Astrocyte (in vitro differentiated cells and primary cell): ENCODE measurements around the gene ERLIN1. TPM values are rescaled to one million over a fixed set of nuclear protein-coding genes. Genes with fewer than 3 reads are reported as not detected.

Experiments used
- DNase-seq: peaks from one replicate; pipeline ENCODE4 v3.0.0-alpha.2; 2010; ENCODE audit warnings: low read depth
- FAIRE-seq: peaks from 2 replicates; lab custom pipeline; 2011; peaks lifted over from hg19 to GRCh38; lab: Jason Lieb, UNC
- H2AFZ ChIP-seq: 2 replicates; pipeline ENCODE4 v1.6.0; 2012; ENCODE audit warnings: low read depth, low read length, inconsistent platforms
- H3K27ac ChIP-seq: 2 replicates; pipeline ENCODE4 v1.5.1; 2011; ENCODE audit warnings: low read depth, low read length, inconsistent platforms
- H3K27me3 ChIP-seq: 2 replicates; pipeline ENCODE4 v1.6.0; 2011; ENCODE audit warnings: low read length, inconsistent platforms; ENCODE audit not compliant: insufficient read depth
- H3K36me3 ChIP-seq: 2 replicates; pipeline ENCODE4 v1.5.1; 2011; ENCODE audit warnings: low read length, inconsistent platforms; ENCODE audit not compliant: insufficient read depth
- H3K4me1 ChIP-seq: 2 replicates; pipeline ENCODE4 v1.5.1; 2011; ENCODE audit warnings: low read length, inconsistent platforms; ENCODE audit not compliant: insufficient read depth
- H3K4me2 ChIP-seq: 2 replicates; pipeline ENCODE4 v1.6.0; 2012; ENCODE audit warnings: low read length, inconsistent platforms
- H3K4me3 ChIP-seq: 2 replicates; pipeline ENCODE4 v1.5.1; 2011; ENCODE audit warnings: low read depth, mild to moderate bottlenecking, low read length, inconsistent platforms; ENCODE audit not compliant: insufficient read depth
- H3K79me2 ChIP-seq: 2 replicates; pipeline ENCODE4 v1.6.0; 2012; ENCODE audit warnings: mild to moderate bottlenecking, low read length, inconsistent platforms; ENCODE audit not compliant: insufficient read depth
- H3K9ac ChIP-seq: 2 replicates; pipeline ENCODE4 v1.6.0; 2012; ENCODE audit warnings: mild to moderate bottlenecking, low read length, inconsistent platforms
- H3K9me3 ChIP-seq: 2 replicates; pipeline ENCODE4 v1.5.1; 2012; ENCODE audit warnings: low read depth, mild to moderate bottlenecking, low read length, inconsistent platforms; ENCODE audit not compliant: insufficient read depth
- H4K20me1 ChIP-seq: 2 replicates; pipeline ENCODE4 v1.6.0; 2012; ENCODE audit warnings: low read length, inconsistent platforms; ENCODE audit not compliant: insufficient read depth
- H3K27ac Mint-ChIP-seq: one replicate; pipeline ENCODE4 v1.8.0; 2021; ENCODE audit warnings: mild to moderate bottlenecking, mixed read lengths; ENCODE audit not compliant: unreplicated experiment
- H3K27me3 Mint-ChIP-seq: one replicate; pipeline ENCODE4 v1.8.0; 2021; ENCODE audit warnings: low read depth, mixed read lengths; ENCODE audit not compliant: unreplicated experiment
- H3K36me3 Mint-ChIP-seq: one replicate; pipeline ENCODE4 v1.8.0; 2021; ENCODE audit warnings: low read depth, mixed read lengths; ENCODE audit not compliant: unreplicated experiment
- H3K4me1 Mint-ChIP-seq: one replicate; pipeline ENCODE4 v1.8.0; 2021; ENCODE audit warnings: low read depth, mixed read lengths; ENCODE audit not compliant: unreplicated experiment
- H3K4me3 Mint-ChIP-seq: one replicate; pipeline ENCODE4 v1.8.0; 2021; ENCODE audit warnings: mild to moderate bottlenecking, moderate library complexity, mixed read lengths; ENCODE audit not compliant: unreplicated experiment
- H3K9me3 Mint-ChIP-seq: one replicate; pipeline ENCODE4 v1.8.0; 2021; ENCODE audit warnings: mild to moderate bottlenecking, mixed read lengths; ENCODE audit not compliant: unreplicated experiment
- EZH2 ChIP-seq: IDR thresholded peaks from 2 replicates; pipeline ENCODE4 v1.6.1; 2012; ENCODE audit warnings: mild to moderate bottlenecking, low read length, inconsistent platforms; ENCODE audit not compliant: insufficient read depth
- total RNA-seq: library from RNA; stranded (reverse); gene quantifications from 2 replicates; pipeline ENCODE4 v1.2.1, GENCODE V29; 2021
- TF ChIP-seq, protein P1 (sequence below): IDR thresholded peaks from 2 replicates; pipeline ENCODE4 v1.5.1; 2011; ENCODE audit warnings: low read depth, mild to moderate bottlenecking, inconsistent platforms, low read length, moderate library complexity; ENCODE audit not compliant: insufficient read depth

ERLIN1 gene
- total RNA-seq, 1 donor from 2014 or later: 22.7 TPM

DNA sequence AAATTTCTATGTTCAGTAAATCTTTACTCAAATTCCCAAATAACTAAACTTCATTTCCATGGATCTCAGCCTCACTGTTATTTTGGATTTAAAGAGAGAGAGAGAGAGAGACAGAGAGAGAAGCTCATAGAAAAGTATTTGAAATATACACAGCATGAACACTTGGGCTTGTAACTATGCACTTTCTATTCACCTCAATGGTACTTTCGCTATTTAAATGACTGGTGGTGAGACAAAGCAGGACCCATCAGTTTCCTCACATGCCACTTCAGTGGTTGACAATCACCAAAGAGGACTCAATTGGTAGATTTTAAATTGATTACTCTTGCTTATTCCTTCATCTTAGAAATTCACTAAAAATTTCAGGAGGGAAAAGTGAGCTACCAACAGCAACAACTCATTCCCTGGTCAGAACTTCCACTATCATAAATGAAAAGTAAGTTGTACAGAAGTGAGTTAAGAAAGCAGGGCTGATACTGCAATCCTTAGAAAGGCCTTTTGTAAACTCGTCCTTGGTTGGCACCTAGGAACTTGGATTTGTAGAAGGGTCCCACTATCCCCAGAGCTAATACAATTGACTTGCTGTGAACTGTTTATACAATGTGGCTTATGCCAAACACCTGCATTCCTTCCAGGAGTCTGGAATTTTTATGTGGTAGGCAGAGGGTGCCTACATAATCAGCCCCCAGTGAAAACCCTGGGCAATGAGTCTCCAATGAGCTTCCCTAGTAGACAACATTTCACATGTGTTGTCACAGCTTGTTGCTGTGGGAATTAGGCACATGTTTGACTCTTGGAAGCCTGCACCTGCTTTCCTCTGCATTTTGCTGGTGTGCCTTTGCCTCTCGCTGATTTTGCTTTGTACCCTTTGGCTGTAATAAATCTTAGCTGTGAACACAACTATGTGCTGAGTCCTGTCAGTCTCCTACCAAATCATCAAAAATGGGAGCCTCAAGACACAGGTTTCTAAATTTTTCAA, 10.8 kb downstream of the ERLIN1 start:
- Histone ChIP-seq H3K4me1 (no peaks in the 10 kb centered on the region), H3K9me3 (no peaks in the 10 kb centered on the region), H3K4me2 (no peak overlapping the region), H3K9ac (no peak overlapping the region), H3K4me3 (no peak overlapping the region), H3K79me2 (no peaks in the 10 kb centered on the region), H2AFZ (no peak overlapping the region), H4K20me1 (peaks cover 4% of the 10 kb centered on the region), H3K27me3 (no peaks in the 10 kb centered on the region), H3K36me3 (peaks cover 30% of the 10 kb centered on the region), H3K27ac (no peak overlapping the region)
- H3K27me3 Mint-ChIP-seq: no peaks in the 10 kb centered on the region
- no peak overlapping the region for H3K27ac Mint-ChIP-seq
- FAIRE-seq: no peak
- peaks cover 18% of the 10 kb centered on the region for H3K36me3 Mint-ChIP-seq
- DNase-seq: no peak
- TF ChIP-seq EZH2: no peak
- TF ChIP-seq, protein P1, sequence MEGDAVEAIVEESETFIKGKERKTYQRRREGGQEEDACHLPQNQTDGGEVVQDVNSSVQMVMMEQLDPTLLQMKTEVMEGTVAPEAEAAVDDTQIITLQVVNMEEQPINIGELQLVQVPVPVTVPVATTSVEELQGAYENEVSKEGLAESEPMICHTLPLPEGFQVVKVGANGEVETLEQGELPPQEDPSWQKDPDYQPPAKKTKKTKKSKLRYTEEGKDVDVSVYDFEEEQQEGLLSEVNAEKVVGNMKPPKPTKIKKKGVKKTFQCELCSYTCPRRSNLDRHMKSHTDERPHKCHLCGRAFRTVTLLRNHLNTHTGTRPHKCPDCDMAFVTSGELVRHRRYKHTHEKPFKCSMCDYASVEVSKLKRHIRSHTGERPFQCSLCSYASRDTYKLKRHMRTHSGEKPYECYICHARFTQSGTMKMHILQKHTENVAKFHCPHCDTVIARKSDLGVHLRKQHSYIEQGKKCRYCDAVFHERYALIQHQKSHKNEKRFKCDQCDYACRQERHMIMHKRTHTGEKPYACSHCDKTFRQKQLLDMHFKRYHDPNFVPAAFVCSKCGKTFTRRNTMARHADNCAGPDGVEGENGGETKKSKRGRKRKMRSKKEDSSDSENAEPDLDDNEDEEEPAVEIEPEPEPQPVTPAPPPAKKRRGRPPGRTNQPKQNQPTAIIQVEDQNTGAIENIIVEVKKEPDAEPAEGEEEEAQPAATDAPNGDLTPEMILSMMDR: no peak
- no peak overlapping the region for H3K4me3 Mint-ChIP-seq
- H3K9me3 Mint-ChIP-seq: no peaks in the 10 kb centered on the region
- no peaks in the 10 kb centered on the region for H3K4me1 Mint-ChIP-seq

DNA sequence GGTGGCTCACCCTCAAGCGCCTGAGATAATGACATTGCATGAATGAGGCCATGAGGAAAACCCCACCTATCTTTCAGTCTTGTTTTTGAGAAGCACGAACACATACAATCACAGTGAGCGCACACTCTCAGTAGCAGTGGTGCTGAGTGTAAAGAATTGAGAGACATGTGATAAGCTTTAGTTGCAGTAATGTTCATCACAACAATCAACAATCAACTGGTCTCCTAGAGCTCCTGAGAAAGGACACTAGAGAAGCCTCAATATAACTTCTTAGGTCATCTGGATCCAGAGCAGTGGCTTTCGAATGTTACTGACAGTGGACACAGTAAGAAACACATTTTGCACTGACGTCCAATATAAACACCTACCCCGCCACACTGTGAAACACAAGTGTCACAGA, 12.8 kb downstream of the ERLIN1 start:
- no peaks in the 10 kb centered on the region for H3K4me1 ChIP-seq
- DNase-seq: no peak
- H3K27me3 ChIP-seq: no peaks in the 10 kb centered on the region
- H3K9ac ChIP-seq: no peak overlapping the region
- H4K20me1 ChIP-seq: peaks cover 4% of the 10 kb centered on the region
- peaks cover 17% of the 10 kb centered on the region for H3K36me3 Mint-ChIP-seq
- H3K36me3 ChIP-seq: peaks cover 26% of the 10 kb centered on the region
- no peaks in the 10 kb centered on the region for H3K4me1 Mint-ChIP-seq
- H3K4me2 ChIP-seq: no peak overlapping the region
- no peaks in the 10 kb centered on the region for H3K9me3 ChIP-seq
- no peaks in the 10 kb centered on the region for H3K27me3 Mint-ChIP-seq
- H3K9me3 Mint-ChIP-seq: no peaks in the 10 kb centered on the region
- no peak overlapping the region for H3K4me3 ChIP-seq
- H3K27ac Mint-ChIP-seq: no peak overlapping the region
- FAIRE-seq: no peak
- no peak overlapping the region for H3K27ac ChIP-seq
- no peaks in the 10 kb centered on the region for H3K79me2 ChIP-seq
- H2AFZ ChIP-seq: no peak overlapping the region
- no peak for TF ChIP-seq EZH2
- H3K4me3 Mint-ChIP-seq: no peak overlapping the region

DNA sequence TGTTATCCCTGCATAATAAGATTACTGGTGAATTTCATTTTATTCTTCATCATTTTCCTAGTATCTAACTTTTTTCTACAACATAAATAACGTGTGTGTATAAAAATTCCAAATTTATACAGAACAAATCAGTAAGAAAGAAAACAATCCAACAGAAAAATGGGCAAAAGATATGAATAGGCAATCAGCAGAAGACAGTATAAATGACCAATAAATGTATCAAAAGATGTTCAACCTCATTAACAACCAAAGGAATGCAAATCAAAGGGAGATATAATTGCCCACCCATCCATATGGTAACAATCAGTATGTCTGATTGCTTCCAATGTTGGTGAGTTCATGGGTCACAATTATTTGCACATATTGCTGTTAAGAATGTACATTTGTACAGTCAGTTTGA, 13.5 kb downstream of the ERLIN1 start:
- Histone ChIP-seq H3K27ac (no peak overlapping the region), H3K4me1 (no peaks in the 10 kb centered on the region), H3K9ac (no peak overlapping the region), H3K4me3 (no peak overlapping the region), H3K9me3 (no peaks in the 10 kb centered on the region), H3K4me2 (no peak overlapping the region), H3K36me3 (peaks cover 21% of the 10 kb centered on the region), H3K27me3 (no peaks in the 10 kb centered on the region), H4K20me1 (peaks cover 4% of the 10 kb centered on the region), H2AFZ (no peak overlapping the region), H3K79me2 (no peaks in the 10 kb centered on the region)
- no peak overlapping the region for H3K27ac Mint-ChIP-seq
- no peak for TF ChIP-seq EZH2
- TF ChIP-seq, protein P1: no peak
- H3K36me3 Mint-ChIP-seq: peaks cover 12% of the 10 kb centered on the region
- no peaks in the 10 kb centered on the region for H3K9me3 Mint-ChIP-seq
- no peak overlapping the region for H3K4me3 Mint-ChIP-seq
- no peaks in the 10 kb centered on the region for H3K4me1 Mint-ChIP-seq
- no peaks in the 10 kb centered on the region for H3K27me3 Mint-ChIP-seq
- FAIRE-seq (no peak), DNase-seq (no peak)
